ENCODE measurements around the gene NCKAP5L.

GRCh38 chr12:49801141-49802063, 26.8 kb downstream of the NCKAP5L start:
- TF ChIP-seq CTCF (IDR thresholded peaks at IDR 0.05) (no peak), POLR2A (IDR thresholded peaks at IDR 0.05; ENCODE audit: low read depth) (no peak)

Measured in esophagus muscularis mucosa (tissue), 3 donors.